SK-N-SH (cell line): ENCODE measurements around the gene DLAT. TPM values are rescaled to one million over a fixed set of nuclear protein-coding genes. Genes with fewer than 3 reads are reported as not detected.

ENCODE experiments used
- CTCF ChIA-PET: fragments of 300-600, 350-600 bp; formaldehyde crosslinking; extraction: SDS; loops from one replicate; lab custom pipeline; 2021; lab: Yijun Ruan, JAX
- POLR2A ChIA-PET: fragments of 350-600 bp; sonication (Branson Sonifier 250); formaldehyde crosslinking; extraction: SDS; loops from one replicate; lab custom pipeline; 2020; ENCODE audit warnings: antibody characterized with exemption, inconsistent platforms; lab: Yijun Ruan, JAX
- DNase-seq: peaks from one replicate; pipeline ENCODE4 v3.0.0; 2012
- H2AFZ ChIP-seq: fragments of 200-600 bp; sonication (generic); 2 replicates; pipeline ENCODE4 v1.8.1; 2016; ENCODE audit warnings: antibody characterized with exemption, mild to moderate bottlenecking, low read depth
- H3F3A ChIP-seq: fragments of 200-600 bp; sonication (generic); replicated peaks from 2 replicates; pipeline ENCODE3; 2016; ENCODE audit warnings: antibody characterized with exemption, mild to moderate bottlenecking; ENCODE audit not compliant: insufficient read depth
- H3K27ac ChIP-seq, 2 experiments: fragments of 200-500 bp in 1 of 2; fragments of 200-600 bp in 1 of 2; sonication (Bioruptor generic) in 1 of 2; sonication (generic), shearing (Covaris generic) in 1 of 2; 2 replicates each; pipeline versions ENCODE4 v1.5.1 to v1.6.1; 2014 to 2016; ENCODE audit warnings: low read depth in 2 of 2, inconsistent platforms in 1 of 2, low read length in 1 of 2, mild to moderate bottlenecking in 1 of 2, mixed read lengths in 1 of 2
- H3K27me3 ChIP-seq: fragments of 200-600 bp; sonication (generic), shearing (Covaris generic); 2 replicates; pipeline ENCODE4 v1.6.1; 2016; ENCODE audit warnings: mixed run types; ENCODE audit not compliant: insufficient read depth
- H3K36me3 ChIP-seq, 2 experiments: fragments of 200-500 bp in 1 of 2; fragments of 200-600 bp in 1 of 2; sonication (Bioruptor generic) in 1 of 2; sonication (generic) in 1 of 2; replicated peaks in 1 of 2; 2 replicates each; pipeline versions ENCODE3 to v1.5.1; 2014 to 2016; ENCODE audit warnings: low read length in 1 of 2, mild to moderate bottlenecking in 1 of 2; ENCODE audit not compliant: insufficient read depth in 2 of 2, control insufficient read depth in 1 of 2
- H3K4me1 ChIP-seq, 2 experiments: fragments of 200-500 bp in 1 of 2; fragments of 200-600 bp in 1 of 2; sonication (Bioruptor generic) in 1 of 2; sonication (generic), shearing (Covaris generic) in 1 of 2; 2 replicates each; pipeline versions ENCODE4 v1.5.1 to v1.6.1; 2014 to 2016; ENCODE audit warnings: low read depth in 1 of 2, low read length in 1 of 2, mixed run types in 1 of 2; ENCODE audit not compliant: insufficient read depth in 2 of 2, control insufficient read depth in 1 of 2
- H3K4me2 ChIP-seq: fragments of 200-600 bp; sonication (generic), shearing (Covaris generic); 2 replicates; pipeline ENCODE4 v1.6.1; 2017; ENCODE audit warnings: mixed run types
- H3K4me3 ChIP-seq, 2 experiments: fragments of 200-500 bp in 1 of 2; fragments of 200-600 bp in 1 of 2; sonication (Bioruptor generic) in 1 of 2; sonication (generic), shearing (Covaris generic) in 1 of 2; 2 replicates each; pipeline versions ENCODE4 v1.5.1 to v1.8.1; 2014 to 2016; ENCODE audit warnings: low read depth in 2 of 2, inconsistent platforms in 1 of 2, low read length in 1 of 2, mild to moderate bottlenecking in 1 of 2, mixed read lengths in 1 of 2, moderate library complexity in 1 of 2
- H3K79me2 ChIP-seq: fragments of 200-600 bp; sonication (generic); 2 replicates; pipeline ENCODE4 v1.8.1; 2017; ENCODE audit warnings: mild to moderate bottlenecking; ENCODE audit not compliant: insufficient read depth
- H3K9ac ChIP-seq: fragments of 200-600 bp; sonication (generic); 2 replicates; pipeline ENCODE4 v1.6.1; 2017; ENCODE audit warnings: mixed run types
- H3K9me2 ChIP-seq: fragments of 200-600 bp; sonication (generic); 2 replicates; pipeline ENCODE4 v1.6.1; 2017; ENCODE audit warnings: mixed run types
- H3K9me3 ChIP-seq: fragments of 200-600 bp; sonication (generic); 2 replicates; pipeline ENCODE4 v1.6.1; 2017; ENCODE audit warnings: mixed run types, mild to moderate bottlenecking, moderate library complexity
- H4K20me1 ChIP-seq: fragments of 200-600 bp; sonication (generic); 2 replicates; pipeline ENCODE4 v1.6.1; 2017; ENCODE audit warnings: mild to moderate bottlenecking, mixed run types; ENCODE audit not compliant: insufficient read depth
- ELF1 ChIP-seq: IDR thresholded peaks from 2 replicates; pipeline ENCODE4 v1.4.0; 2012
- EP300 ChIP-seq, 2 experiments: IDR thresholded peaks; 2 replicates each; pipeline versions ENCODE4 v1.4.0 to v1.6.1; 2012; ENCODE audit warnings: borderline replicate concordance in 1 of 2, low read depth in 1 of 2, low read length in 1 of 2
- FOXM1 ChIP-seq: IDR thresholded peaks from 2 replicates; pipeline ENCODE4 v1.4.0; 2012; ENCODE audit warnings: low read depth, mild to moderate bottlenecking
- GABPA ChIP-seq: IDR thresholded peaks from 2 replicates; pipeline ENCODE4 v1.4.0; 2012; ENCODE audit warnings: low read depth, mild to moderate bottlenecking
- GATA2 ChIP-seq: sonication (generic); formaldehyde crosslinking; IDR thresholded peaks from 2 replicates; pipeline ENCODE4 v1.5.0; 2020; ENCODE audit warnings: mild to moderate bottlenecking, missing genetic modification reagents
- IRF3 ChIP-seq: fragments of 150-350 bp; IDR thresholded peaks from 2 replicates; pipeline ENCODE4 v1.6.1; 2016; ENCODE audit warnings: mild to moderate bottlenecking, low read depth, low read length
- MAX ChIP-seq: IDR thresholded peaks from 2 replicates; pipeline ENCODE4 v1.4.0; 2012; ENCODE audit warnings: low read depth
- MXI1 ChIP-seq: IDR thresholded peaks from 2 replicates; pipeline ENCODE4 v1.6.1; 2012; ENCODE audit warnings: mild to moderate bottlenecking, low read depth, low read length, improper control_type of control experiment
- POLR2AphosphoS5 ChIP-seq: IDR thresholded peaks from 2 replicates; pipeline ENCODE4 v1.6.1; 2012; ENCODE audit warnings: low read depth, low read length
- RCOR1 ChIP-seq: fragments of 150-350 bp; IDR thresholded peaks from 2 replicates; pipeline ENCODE4 v1.6.1; 2017; ENCODE audit warnings: antibody characterized with exemption, low read length
- REST ChIP-seq: IDR thresholded peaks from 2 replicates; pipeline ENCODE4 v1.6.1; 2012; ENCODE audit warnings: mild to moderate bottlenecking, low read depth, low read length, moderate library complexity
- SMC3 ChIP-seq: IDR thresholded peaks from 2 replicates; pipeline ENCODE4 v1.6.1; 2012; ENCODE audit warnings: low read depth, low read length, improper control_type of control experiment
- TCF12 ChIP-seq: IDR thresholded peaks from 2 replicates; pipeline ENCODE4 v1.4.0; 2012
- TEAD4 ChIP-seq: IDR thresholded peaks from 2 replicates; pipeline ENCODE4 v1.4.0; 2012; ENCODE audit warnings: mild to moderate bottlenecking, borderline replicate concordance; ENCODE audit not compliant: insufficient read depth
- USF1 ChIP-seq: IDR thresholded peaks from 2 replicates; pipeline ENCODE4 v1.4.0; 2012; ENCODE audit warnings: low read depth, borderline replicate concordance
- WGBS: methylation state at CpG from one replicate; pipeline ENCODE4 v1.1.6; 2017; ENCODE audit warnings: low lambda C conversion rate; 5-methylcytosine and 5-hydroxymethylcytosine counted together
- polyA plus RNA-seq, 3 experiments: library from polyadenylated mRNA; depleted of rRNA; stranded (reverse); fragments of >200 nt; gene quantifications; 2 replicates each; pipeline ENCODE4 v1.2.3, GENCODE V29; 2012

Gene DLAT
- polyA plus RNA-seq, 1 of the 3 experiments (the other 2 are of a cell fraction), result 14.4 TPM

- CTCF ChIA-PET, result interaction anchor here (0.9 to 14.8 kb wide), 3 partner anchors 18 to 69 kb away, joined by 3 to 272 read pairs (median 17); partner anchors contain the start of genes CRYAB and DIXDC1
- H3K9ac ChIP-seq, result no peak overlapping the region
Observed at GRCh38 chr11:111980062-111980461, 45.1 kb upstream of the DLAT start.

GRCh38 chr11:111981270-111981669 is 43.9 kb upstream of the DLAT start:
- Histone ChIP-seq H3K9me3 (no peaks in the 10 kb centered on the region), H3K9ac (no peak overlapping the region), H3F3A (peaks cover 15% of the 10 kb centered on the region), H3K9me2 (no peaks in the 10 kb centered on the region), H3K4me3 (no peak overlapping the region), H2AFZ (no peak overlapping the region), H3K27ac (no peak overlapping the region; a peak in 1 of 4 replicates), H3K79me2 (peaks cover 5% of the 10 kb centered on the region; the same call in 1 of the 2 replicates), H3K4me2 (no peak overlapping the region), H3K36me3 (peaks cover 24 to 43% of the 10 kb centered on the region in 2 experiments), H3K27me3 (no peaks in the 10 kb centered on the region), H4K20me1 (no peaks in the 10 kb centered on the region), H3K4me1 (peaks cover 13 to 16% of the 10 kb centered on the region in 2 experiments; a peak in 3 of 4 replicates)
- ChIA-PET CTCF (interaction anchor here (0.5 to 14.8 kb wide), 19 partner anchors 8 to 118 kb away, joined by 3 to 272 read pairs (median 6); partner anchors contain the start of gene DIXDC1), POLR2A (interaction anchor here (1.2 to 1.6 kb wide), 3 partner anchors 49 to 109 kb away, joined by 3 to 4 read pairs (median 3); partner anchors contain the start of gene ALG9)
- DNase-seq, result no peak
- TF ChIP-seq SMC3, result no peak
- TF ChIP-seq ELF1, result no peak
- TF ChIP-seq MAX, result no peak
- no peak for TF ChIP-seq EP300 (IDR thresholded peaks at IDR 0.05; ENCODE audit: borderline replicate concordance in 1 of 2, low read depth in 1 of 2, low read length in 1 of 2)
- no peak for TF ChIP-seq RCOR1
- TF ChIP-seq TEAD4, result no peak
- TF ChIP-seq TCF12, result no peak
- TF ChIP-seq POLR2AphosphoS5, result no peak
- 100% methylated on average over 1 of the region's 1 CpG for WGBS

More at GRCh38 chr11:111980062-111980461, 45.1 kb upstream of the DLAT start:
- no peak overlapping the region for H3K4me3 ChIP-seq
- H3F3A ChIP-seq, result peaks cover 23% of the 10 kb centered on the region
- no peaks in the 10 kb centered on the region for H3K9me2 ChIP-seq
- peaks cover 15 to 34% of the 10 kb centered on the region in 2 experiments for H3K36me3 ChIP-seq
- H4K20me1 ChIP-seq, result no peaks in the 10 kb centered on the region
- no peak for TF ChIP-seq FOXM1
- no peak for TF ChIP-seq TCF12
- TF ChIP-seq GATA2 (CRISPR knock-in tag), result peak; percentile 79
- no peaks in the 10 kb centered on the region for H3K27me3 ChIP-seq
- POLR2A ChIA-PET, result interaction anchor here (0.6 to 1.6 kb wide), 2 partner anchors 21 to 53 kb away, joined by 3 read pairs; no protein-coding TSS in a partner anchor
- H3K9me3 ChIP-seq, result no peaks in the 10 kb centered on the region
- whole genome bisulfite sequencing, result 77% methylated on average over 3 of the region's 3 CpGs
- H3K4me1 ChIP-seq, result peaks cover 13 to 17% of the 10 kb centered on the region in 2 experiments; a peak in 3 of 4 replicates
- no peak overlapping the region for H2AFZ ChIP-seq
- no peak overlapping the region for H3K27ac ChIP-seq
- DNase-seq, result peak; percentile 51
- H3K4me2 ChIP-seq, result no peak overlapping the region
- H3K79me2 ChIP-seq, result peaks cover 5% of the 10 kb centered on the region; the same call in 1 of the 2 replicates

GRCh38 chr11:111982019-111982464 is 43.2 kb upstream of the DLAT start:
- Histone ChIP-seq H3K9ac (no peak overlapping the region), H3K4me2 (no peak overlapping the region), H3K79me2 (peaks cover 5% of the 10 kb centered on the region; the same call in 1 of the 2 replicates), H3K27me3 (no peaks in the 10 kb centered on the region), H3K36me3 (peaks cover 29 to 43% of the 10 kb centered on the region in 2 experiments), H2AFZ (no peak overlapping the region), H3F3A (peaks cover 15% of the 10 kb centered on the region), H3K9me2 (no peaks in the 10 kb centered on the region), H3K4me1 (peaks cover 13 to 16% of the 10 kb centered on the region in 2 experiments; a peak in 3 of 4 replicates), H4K20me1 (no peaks in the 10 kb centered on the region), H3K9me3 (no peaks in the 10 kb centered on the region), H3K4me3 (no peak overlapping the region), H3K27ac (no peak overlapping the region)
- ChIA-PET POLR2A (interaction anchor here (1.2 to 1.4 kb wide), 2 partner anchors 50 to 110 kb away, joined by 3 to 4 read pairs; partner anchors contain the start of gene ALG9), CTCF (interaction anchor here (0.5 to 14.8 kb wide), 22 partner anchors 8 to 193 kb away, joined by 3 to 272 read pairs (median 6); partner anchors contain the start of genes BCO2 and DIXDC1)
- 86% methylated on average over 7 of the region's 7 CpGs for WGBS
- peak; percentile 44 for DNase-seq
- no peak for TF ChIP-seq GABPA
- TF ChIP-seq MXI1, result no peak
- no peak for TF ChIP-seq IRF3
- no peak for TF ChIP-seq USF1
- TF ChIP-seq REST, result no peak
- TF ChIP-seq SMC3, result peak; percentile 77
